GM19452 (cell line): ENCODE results near the gene TTLL8.

Experiments
- ATAC-seq: cut with Tn5 transposase; IDR thresholded peaks from one replicate; pipeline ENCODE4 v1.9.1; 2021; ENCODE audit not compliant: unreplicated experiment

Gene TTLL8

DNA sequence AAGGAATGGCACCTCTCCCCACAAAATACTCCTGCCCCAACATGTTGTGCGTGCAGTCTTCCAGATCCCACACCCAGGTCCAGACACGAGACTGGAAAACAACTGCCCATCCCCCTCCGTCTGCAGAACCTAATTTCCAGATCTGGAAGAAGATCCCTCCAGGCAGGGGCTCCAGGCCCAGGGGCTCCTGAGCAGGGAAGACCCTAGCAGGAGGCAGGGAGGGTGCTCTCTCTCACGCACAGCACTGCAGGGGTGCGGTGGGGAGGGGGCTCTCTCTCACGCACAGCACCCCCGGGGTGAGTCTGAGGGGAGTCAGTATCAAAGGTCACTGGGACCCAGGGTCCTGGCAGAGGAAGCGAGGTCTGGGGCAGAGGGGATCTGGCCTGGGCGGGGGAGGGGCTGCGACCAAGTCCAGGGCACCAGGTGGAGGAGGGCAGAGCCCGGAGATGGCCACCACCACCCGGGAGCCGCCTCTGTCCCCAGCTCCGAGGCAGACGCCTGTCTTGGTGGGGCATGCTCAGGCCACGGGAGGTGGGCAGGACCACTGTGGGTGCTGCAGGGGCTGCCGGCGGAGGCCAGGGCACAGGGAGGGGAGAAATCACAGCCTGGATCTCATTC is 25.5 kb upstream of the TTLL8 start:
- no peak for ATAC-seq

DNA sequence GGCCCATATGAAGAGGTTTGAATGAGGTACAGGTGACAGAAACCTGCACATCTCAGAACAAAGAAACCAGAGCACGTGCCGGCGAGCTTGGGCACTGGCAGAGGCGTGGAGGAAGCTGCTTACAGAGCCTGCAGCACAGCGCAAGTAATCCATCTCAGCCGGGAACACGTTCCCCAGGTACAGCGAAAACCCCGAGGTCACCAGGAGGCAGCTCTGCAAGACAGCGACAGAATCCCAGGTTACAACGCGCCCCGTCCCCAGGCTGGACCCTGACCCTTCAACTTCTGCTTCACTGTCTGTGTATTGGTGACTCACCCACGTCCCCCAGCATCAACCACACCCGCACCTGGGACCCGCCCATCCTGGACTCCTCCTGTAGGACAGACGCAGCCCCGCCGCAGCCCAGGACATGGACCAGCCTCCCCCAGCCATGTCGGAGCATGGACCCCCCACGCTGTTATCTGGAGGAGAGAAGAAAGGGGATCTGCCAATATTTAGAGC is 24.9 kb upstream of the TTLL8 start:
- ATAC-seq = no peak

- ATAC-seq = no peak
Measured at GRCh38 chr22:50082197-50082715, 24.2 kb upstream of the TTLL8 start.

GRCh38 chr22:50081426-50082196 is 23.5 kb upstream of the TTLL8 start:
- no peak for ATAC-seq

DNA sequence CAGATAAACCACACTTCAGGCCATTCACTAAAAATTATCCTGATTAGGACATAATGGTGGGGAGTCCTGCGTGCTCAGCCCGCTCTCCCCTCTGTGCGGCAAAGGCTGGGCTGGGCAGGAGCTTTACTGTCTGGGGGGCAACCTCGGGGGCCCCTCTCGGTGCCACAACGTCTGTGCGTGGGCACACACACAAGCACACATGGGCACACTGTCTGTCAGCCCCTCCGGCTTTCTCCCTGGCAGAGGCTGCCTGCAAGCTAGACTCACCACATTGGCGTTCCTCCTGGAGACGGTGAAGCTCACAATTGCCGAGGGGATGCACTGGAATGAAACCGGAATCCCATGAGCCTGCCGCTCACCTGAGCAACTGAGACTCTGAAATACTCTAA is 22.0 kb upstream of the TTLL8 start:
- no peak for ATAC-seq

GRCh38 chr22:50078761-50079160 is 20.7 kb upstream of the TTLL8 start:
- ATAC-seq = no peak

- no peak for ATAC-seq
Measured at GRCh38 chr22:50078246-50078645, 20.1 kb upstream of the TTLL8 start.

GRCh38 chr22:50076646-50077535 is 18.8 kb upstream of the TTLL8 start:
- no peak for ATAC-seq

- no peak for ATAC-seq
Measured at GRCh38 chr22:50074551-50075530, 16.7 kb upstream of the TTLL8 start.

DNA sequence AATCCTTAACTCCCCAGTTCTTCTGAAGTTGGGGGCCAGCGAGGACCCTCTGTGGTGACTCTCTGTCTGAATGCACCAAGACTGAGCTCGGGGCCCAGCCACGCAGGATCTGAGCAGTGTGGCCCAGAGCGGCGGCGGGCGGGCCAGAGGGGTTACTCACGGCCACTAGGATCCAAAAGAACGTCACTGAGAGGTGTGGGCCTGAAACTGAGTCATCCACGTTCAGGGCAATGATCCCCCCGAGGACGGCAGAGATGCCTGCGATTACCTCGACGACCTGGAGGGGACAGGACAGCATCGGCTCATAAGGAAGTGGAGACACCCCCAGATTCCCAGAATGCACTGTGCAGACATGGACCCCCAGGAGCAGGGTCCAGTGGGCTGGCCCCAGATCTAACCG is 16.0 kb upstream of the TTLL8 start:
- no peak for ATAC-seq

- no peak for ATAC-seq
Measured at GRCh38 chr22:50072714-50073538, 14.8 kb upstream of the TTLL8 start.

- no peak for ATAC-seq
Measured at GRCh38 chr22:50072167-50072555, 14.1 kb upstream of the TTLL8 start.

GRCh38 chr22:50071432-50072166 is 13.5 kb upstream of the TTLL8 start:
- ATAC-seq = no peak

DNA sequence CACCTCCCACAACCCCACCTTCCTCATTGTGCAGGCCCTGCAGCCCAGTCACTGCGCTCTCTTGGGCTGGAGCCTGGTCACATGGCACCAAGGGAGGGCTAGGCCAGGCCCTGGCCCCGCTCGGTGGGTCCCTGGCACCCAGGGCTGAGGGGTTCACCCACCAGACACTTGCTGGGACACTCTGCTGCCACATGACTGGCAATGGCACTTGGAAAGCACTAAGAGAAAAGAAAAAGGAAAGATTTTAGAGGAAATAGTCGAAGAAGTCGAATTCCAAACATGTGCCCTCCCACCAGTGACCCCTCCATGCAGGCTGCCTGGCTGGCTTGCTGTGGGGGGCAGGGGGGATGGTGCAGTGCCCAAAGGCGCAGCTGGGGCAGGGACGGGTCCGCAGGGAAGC is 12.3 kb upstream of the TTLL8 start:
- ATAC-seq = no peak

DNA sequence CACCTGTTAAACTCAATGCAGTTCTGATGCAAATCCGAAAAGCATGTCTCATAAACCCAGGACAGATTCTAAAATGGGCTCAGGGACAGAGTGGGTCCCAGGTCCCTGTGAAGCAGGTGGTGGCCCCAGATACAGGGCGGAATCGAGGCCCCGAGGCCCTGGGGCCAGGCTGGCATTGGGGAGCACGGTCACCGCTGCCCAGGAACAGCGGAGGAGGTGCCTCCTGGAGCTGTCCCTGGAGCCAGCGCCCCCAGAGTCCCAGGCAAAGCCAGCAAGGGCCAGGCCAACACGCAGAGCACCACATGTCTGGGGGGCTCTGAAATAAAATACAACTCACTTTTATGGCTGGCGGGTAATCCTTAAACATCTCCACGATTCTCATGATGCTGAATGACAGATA is 10.0 kb upstream of the TTLL8 start:
- ATAC-seq = no peak

- no peak for ATAC-seq
Measured at GRCh38 chr22:50067244-50067643, 9.1 kb upstream of the TTLL8 start.

- no peak for ATAC-seq
Measured at GRCh38 chr22:50064453-50064852, 6.4 kb upstream of the TTLL8 start.

DNA sequence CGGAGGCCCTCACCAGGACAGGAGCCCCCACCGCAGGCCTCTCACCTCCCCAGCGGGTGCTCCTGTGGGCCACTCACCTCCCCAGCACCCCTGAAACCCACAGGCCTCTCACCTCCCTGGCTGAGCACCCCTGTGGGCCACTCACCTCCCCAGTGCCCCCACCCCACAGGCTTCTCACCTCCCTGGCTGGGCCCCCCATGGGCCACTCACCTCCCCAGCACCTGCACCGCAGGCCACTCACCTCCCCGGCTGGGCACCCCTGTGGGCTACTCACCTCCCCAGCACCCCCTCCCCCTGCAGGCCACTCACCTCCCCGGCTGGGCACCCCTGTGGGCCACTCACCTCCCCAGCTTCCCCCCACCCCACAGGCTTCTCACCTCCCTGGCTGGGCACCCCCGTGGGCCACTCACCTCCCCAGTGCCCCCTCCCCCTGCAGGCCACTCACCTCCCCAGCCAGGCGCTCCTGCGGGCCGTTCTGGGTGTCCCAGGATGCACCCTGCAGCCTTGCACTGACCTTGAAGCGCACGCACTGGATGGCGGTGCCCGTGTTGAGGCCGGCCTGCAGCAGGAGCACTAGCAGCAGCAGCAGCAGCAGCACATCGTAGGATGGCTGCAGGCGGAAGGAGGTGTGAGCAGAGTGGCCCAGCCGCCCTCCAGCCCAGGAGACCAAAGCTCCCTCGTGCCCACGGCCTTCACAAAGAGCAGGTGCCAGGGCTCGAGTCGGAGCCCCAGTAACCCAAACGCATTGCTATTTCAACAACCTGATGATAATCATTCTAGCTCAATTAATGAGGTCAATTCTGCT is 5.7 kb upstream of the TTLL8 start:
- no peak for ATAC-seq
